SU-DHL-6 (cell line): ENCODE data around the gene NCDN.

Source experiments
- H2AFZ ChIP-seq: fragments of 200-600 bp; sonication (generic); 2 replicates; pipeline ENCODE4 v1.6.1; 2014; ENCODE audit warnings: low read depth, mild to moderate bottlenecking, moderate library complexity, mixed read lengths, antibody characterized with exemption, low read length; ENCODE audit not compliant: severe bottlenecking
- H3F3A ChIP-seq: fragments of 200-600 bp; shearing (Covaris generic); 2 replicates; pipeline ENCODE4 v1.6.0; 2016; ENCODE audit warnings: antibody characterized with exemption, mild to moderate bottlenecking; ENCODE audit not compliant: insufficient read depth
- H3K27ac ChIP-seq: fragments of 200-600 bp; sonication (generic); 2 replicates; pipeline ENCODE4 v1.5.1; 2016; ENCODE audit warnings: low read depth, mild to moderate bottlenecking, low read length, moderate library complexity, mixed read lengths
- H3K27me3 ChIP-seq: fragments of 200-600 bp; sonication (generic), shearing (Covaris generic); 2 replicates; pipeline ENCODE4 v1.6.0; 2014; ENCODE audit warnings: mild to moderate bottlenecking, low read length
- H3K36me3 ChIP-seq: fragments of 200-600 bp; sonication (generic); 2 replicates; pipeline ENCODE4 v1.6.1; 2014; ENCODE audit warnings: mild to moderate bottlenecking, low read length, mixed read lengths
- H3K4me2 ChIP-seq: fragments of 300-600, 200-600 bp; shearing (Covaris generic), sonication (generic); 2 replicates; pipeline ENCODE4 v1.6.0; 2014; ENCODE audit warnings: low read length, low read depth, mild to moderate bottlenecking; ENCODE audit not compliant: poor library complexity, severe bottlenecking
- H3K4me3 ChIP-seq: fragments of 200-600 bp; sonication (generic); 2 replicates; pipeline ENCODE4 v1.5.1; 2014; ENCODE audit warnings: antibody characterized with exemption, low read length, mild to moderate bottlenecking, mixed read lengths; ENCODE audit not compliant: insufficient read depth, poor library complexity, severe bottlenecking
- H3K79me2 ChIP-seq: fragments of 200-600 bp; sonication (generic); 2 replicates; pipeline ENCODE4 v1.6.1; 2014; ENCODE audit warnings: mild to moderate bottlenecking, low read length, moderate library complexity; ENCODE audit not compliant: insufficient read depth
- H3K9ac ChIP-seq: fragments of 200-600 bp; sonication (generic); 2 replicates; pipeline ENCODE4 v1.7.0; 2014; ENCODE audit warnings: mild to moderate bottlenecking, low read length
- H3K9me2 ChIP-seq: fragments of 200-600 bp; sonication (generic); replicated peaks from 2 replicates; pipeline ENCODE4 v1.6.1; 2014; ENCODE audit warnings: low read length; ENCODE audit not compliant: insufficient read depth
- H3K9me3 ChIP-seq: fragments of 200-600 bp; sonication (generic); 2 replicates; pipeline ENCODE4 v1.6.1; 2014; ENCODE audit warnings: low read length, mixed read lengths; ENCODE audit not compliant: insufficient read depth
- H4K20me1 ChIP-seq: fragments of 200-600 bp; sonication (generic); 2 replicates; pipeline ENCODE4 v1.6.1; 2014; ENCODE audit warnings: low read depth, mild to moderate bottlenecking, antibody characterized with exemption, low read length, moderate library complexity, mixed read lengths
- EZH2phosphoT487 ChIP-seq: fragments of 200-600 bp; sonication (generic), shearing (Covaris generic); conservative IDR thresholded peaks from 2 replicates; pipeline ENCODE4 v1.6.1; 2018; ENCODE audit warnings: mild to moderate bottlenecking, antibody characterized with exemption, low read length, moderate library complexity, mixed read lengths
- TF ChIP-seq, protein P1 (sequence below): fragments of 200-600 bp; sonication (generic); IDR thresholded peaks from one replicate; pipeline ENCODE4 v1.5.1; 2017; ENCODE audit warnings: antibody characterized with exemption, mild to moderate bottlenecking, low read length, moderate library complexity; ENCODE audit not compliant: insufficient read depth, poor library complexity, severe bottlenecking

Gene NCDN

DNA sequence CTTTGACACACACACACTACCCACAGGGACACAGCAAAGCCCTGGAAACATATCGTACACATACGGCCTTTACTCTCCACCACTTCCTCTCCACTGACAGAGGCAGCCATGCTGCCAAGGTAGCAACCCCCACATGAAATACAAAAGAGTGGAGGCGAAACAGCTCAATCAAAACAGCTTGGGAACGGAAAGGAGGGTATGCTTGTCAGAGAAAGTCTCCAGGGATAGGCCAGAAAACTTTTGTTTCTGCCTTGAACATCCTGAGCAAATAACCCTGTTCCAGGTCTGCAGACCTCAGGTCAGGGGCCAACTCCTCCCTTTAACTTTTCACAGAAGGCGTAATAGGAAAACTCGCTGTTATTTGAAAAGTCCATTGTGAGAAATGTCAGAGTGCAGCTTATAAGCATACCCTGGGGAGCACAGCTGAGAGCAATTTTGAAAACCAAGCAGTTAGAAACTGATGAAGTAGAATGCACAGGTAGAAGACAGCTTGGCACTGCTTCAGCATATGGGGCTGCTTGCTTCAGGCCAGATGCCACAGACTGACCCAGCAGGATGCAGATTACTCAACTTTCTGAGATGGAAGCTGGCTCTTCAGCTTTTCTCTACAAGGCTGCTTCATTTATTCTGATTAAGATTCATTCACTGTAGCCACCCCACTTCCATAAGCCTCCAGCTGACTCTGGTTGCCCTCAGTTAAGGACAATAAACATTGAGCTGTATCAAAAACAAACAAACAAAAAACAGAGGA is 18.4 kb upstream of the NCDN start:
- no peaks in the 10 kb centered on the region for H3K27me3 ChIP-seq
- TF ChIP-seq EZH2phosphoT487 = no peak
- TF ChIP-seq, protein P1, sequence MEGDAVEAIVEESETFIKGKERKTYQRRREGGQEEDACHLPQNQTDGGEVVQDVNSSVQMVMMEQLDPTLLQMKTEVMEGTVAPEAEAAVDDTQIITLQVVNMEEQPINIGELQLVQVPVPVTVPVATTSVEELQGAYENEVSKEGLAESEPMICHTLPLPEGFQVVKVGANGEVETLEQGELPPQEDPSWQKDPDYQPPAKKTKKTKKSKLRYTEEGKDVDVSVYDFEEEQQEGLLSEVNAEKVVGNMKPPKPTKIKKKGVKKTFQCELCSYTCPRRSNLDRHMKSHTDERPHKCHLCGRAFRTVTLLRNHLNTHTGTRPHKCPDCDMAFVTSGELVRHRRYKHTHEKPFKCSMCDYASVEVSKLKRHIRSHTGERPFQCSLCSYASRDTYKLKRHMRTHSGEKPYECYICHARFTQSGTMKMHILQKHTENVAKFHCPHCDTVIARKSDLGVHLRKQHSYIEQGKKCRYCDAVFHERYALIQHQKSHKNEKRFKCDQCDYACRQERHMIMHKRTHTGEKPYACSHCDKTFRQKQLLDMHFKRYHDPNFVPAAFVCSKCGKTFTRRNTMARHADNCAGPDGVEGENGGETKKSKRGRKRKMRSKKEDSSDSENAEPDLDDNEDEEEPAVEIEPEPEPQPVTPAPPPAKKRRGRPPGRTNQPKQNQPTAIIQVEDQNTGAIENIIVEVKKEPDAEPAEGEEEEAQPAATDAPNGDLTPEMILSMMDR = no peak
- no peaks in the 10 kb centered on the region for H4K20me1 ChIP-seq
- no peaks in the 10 kb centered on the region for H3F3A ChIP-seq
- H3K36me3 ChIP-seq = no peaks in the 10 kb centered on the region
- H2AFZ ChIP-seq = no peak overlapping the region
- H3K9me2 ChIP-seq = no peaks in the 10 kb centered on the region
- H3K4me2 ChIP-seq = no peak overlapping the region
- H3K9me3 ChIP-seq = no peaks in the 10 kb centered on the region
- no peak overlapping the region for H3K9ac ChIP-seq
- no peak overlapping the region for H3K4me3 ChIP-seq
- no peak overlapping the region for H3K27ac ChIP-seq
- H3K79me2 ChIP-seq = peaks cover 25% of the 10 kb centered on the region; the same call in 1 of the 2 replicates

DNA sequence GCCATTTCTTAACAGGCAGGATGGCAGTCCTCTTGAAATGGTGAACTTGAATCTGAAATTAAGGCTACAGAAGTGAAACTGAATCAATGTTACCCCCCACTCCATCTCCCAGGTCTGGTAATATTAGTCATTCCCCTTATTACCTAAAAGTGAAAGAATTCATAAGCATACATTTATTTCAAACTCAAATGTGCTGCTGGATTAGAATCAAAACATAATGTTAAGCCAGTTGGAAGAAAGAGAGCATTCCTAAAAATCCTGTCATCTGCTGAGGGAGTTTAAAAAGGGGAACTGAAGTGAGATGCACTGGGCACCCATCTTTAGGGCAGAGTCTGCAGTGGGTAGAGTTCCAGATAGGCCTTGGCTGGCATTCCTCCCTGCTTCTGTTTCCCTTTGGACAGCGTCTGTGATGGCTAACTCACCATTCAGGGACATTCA is 17.8 kb upstream of the NCDN start:
- no peaks in the 10 kb centered on the region for H3K9me2 ChIP-seq
- peaks cover 31% of the 10 kb centered on the region; the same call in 1 of the 2 replicates for H3K79me2 ChIP-seq
- no peaks in the 10 kb centered on the region for H3K27me3 ChIP-seq
- H3K27ac ChIP-seq = no peak overlapping the region
- TF ChIP-seq, protein P1 = no peak
- TF ChIP-seq EZH2phosphoT487 = no peak
- H3K9ac ChIP-seq = no peak overlapping the region
- no peak overlapping the region for H3K4me2 ChIP-seq
- no peaks in the 10 kb centered on the region for H4K20me1 ChIP-seq
- no peak overlapping the region for H2AFZ ChIP-seq
- no peaks in the 10 kb centered on the region for H3K9me3 ChIP-seq
- H3K4me3 ChIP-seq = no peak overlapping the region
- no peaks in the 10 kb centered on the region for H3F3A ChIP-seq
- H3K36me3 ChIP-seq = no peaks in the 10 kb centered on the region

DNA sequence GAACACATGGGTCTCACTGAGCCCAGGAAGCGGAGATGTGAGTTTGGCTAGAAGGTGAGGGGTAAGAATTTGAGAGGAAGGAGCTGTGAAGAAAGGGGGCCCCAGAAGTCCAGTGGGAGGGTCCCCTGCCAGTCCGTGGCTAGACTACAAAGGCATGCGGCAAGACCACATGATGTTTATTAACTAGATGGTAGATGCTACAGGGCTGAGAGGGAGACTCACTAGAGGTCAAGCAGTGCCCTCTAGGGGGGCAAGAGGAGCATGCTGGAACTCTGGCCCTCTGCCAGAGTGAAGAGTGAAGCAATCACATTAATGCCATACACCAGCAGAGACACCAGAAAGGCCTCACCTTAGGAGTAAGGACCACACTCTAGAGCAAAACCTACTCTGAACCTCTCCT is 12.6 kb upstream of the NCDN start:
- Histone ChIP-seq H3K27ac (no peak overlapping the region), H3K9me2 (no peaks in the 10 kb centered on the region), H3K4me2 (no peak overlapping the region), H2AFZ (no peak overlapping the region), H3F3A (no peaks in the 10 kb centered on the region), H3K9ac (no peak overlapping the region), H3K36me3 (peaks cover 9% of the 10 kb centered on the region; the same call in 1 of the 2 replicates), H3K79me2 (peaks cover 19% of the 10 kb centered on the region; the same call in 1 of the 2 replicates), H4K20me1 (no peaks in the 10 kb centered on the region), H3K27me3 (no peaks in the 10 kb centered on the region), H3K9me3 (no peaks in the 10 kb centered on the region), H3K4me3 (no peak overlapping the region)
- TF ChIP-seq, protein P1 = peak; percentile 15
- no peak for TF ChIP-seq EZH2phosphoT487
